ENCODE measurements around the gene PLAC9. TPM values are rescaled to one million over a fixed set of nuclear protein-coding genes. Genes with fewer than 3 reads are reported as not detected.

The PLAC9 gene
- total RNA-seq, 4 donors from 2014 or later = 4.0 to 12.4 (median 8.9) TPM

DNA sequence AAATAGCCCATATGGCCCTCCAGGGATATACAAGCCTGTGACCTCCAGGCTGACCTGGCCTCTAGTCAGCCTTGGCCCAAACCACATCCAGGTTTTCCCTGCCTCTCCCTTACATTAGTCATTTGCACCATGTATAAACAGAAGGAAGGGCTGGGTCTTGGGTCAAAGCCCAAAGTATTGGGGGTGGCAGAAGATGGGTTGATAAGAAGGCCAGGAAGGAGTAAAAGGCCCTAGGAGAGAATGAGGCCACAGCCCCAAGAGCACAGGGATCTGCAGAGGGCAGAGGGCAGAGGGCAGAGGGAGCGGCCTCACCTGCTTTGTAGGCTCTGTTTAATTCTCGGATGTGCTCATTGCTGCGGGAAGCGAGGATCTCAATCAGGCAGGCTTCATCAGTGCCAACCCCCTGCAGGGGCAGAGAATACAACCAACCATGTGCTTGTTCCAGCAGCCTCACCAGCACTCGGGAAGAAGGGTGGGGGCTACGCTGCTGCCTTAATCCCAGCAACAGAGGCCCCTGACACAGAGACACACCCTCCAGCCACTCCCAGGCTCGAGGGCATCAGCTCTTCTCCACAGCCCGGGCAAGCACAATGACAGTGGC lies 31.3 kb downstream of the PLAC9 start:
- TF ChIP-seq POLR2A (IDR thresholded peaks at IDR 0.05) = no peak
- TF ChIP-seq CTCF (IDR thresholded peaks at IDR 0.05) = no peak
- no peaks in the 10 kb centered on the region for H3K9me3 ChIP-seq
- peak overlapping the region in 3 of 4 donors; percentile 26 to 82 (median 68) for H3K27ac ChIP-seq
- no peak overlapping the region for H3K4me3 ChIP-seq
- no peaks in the 10 kb centered on the region for H3K27me3 ChIP-seq
- DNase-seq = peak in 2 of 3 donors; percentile 78 to 79
- H3K4me1 ChIP-seq = peaks cover 0 to 31% (median 10%) of the 10 kb centered on the region in 4 donors
- peaks cover 0 to 90% (median 3%) of the 10 kb centered on the region in 3 donors for H3K36me3 ChIP-seq

- TF ChIP-seq CTCF (IDR thresholded peaks at IDR 0.05) (no peak), POLR2A (IDR thresholded peaks at IDR 0.05) (no peak)
- peaks cover 0 to 90% (median 3%) of the 10 kb centered on the region in 3 donors for H3K36me3 ChIP-seq
- peak overlapping the region in 3 of 4 donors; percentile 26 to 82 (median 68) for H3K27ac ChIP-seq
- H3K4me1 ChIP-seq = peaks cover 0 to 24% (median 10%) of the 10 kb centered on the region in 4 donors
- no peak overlapping the region for H3K4me3 ChIP-seq
- DNase-seq = no peak
- H3K27me3 ChIP-seq = no peaks in the 10 kb centered on the region
- H3K9me3 ChIP-seq = no peaks in the 10 kb centered on the region
These were observed 32.1 kb downstream of the PLAC9 start for GRCh38 chr10:80164596-80164995.

DNA sequence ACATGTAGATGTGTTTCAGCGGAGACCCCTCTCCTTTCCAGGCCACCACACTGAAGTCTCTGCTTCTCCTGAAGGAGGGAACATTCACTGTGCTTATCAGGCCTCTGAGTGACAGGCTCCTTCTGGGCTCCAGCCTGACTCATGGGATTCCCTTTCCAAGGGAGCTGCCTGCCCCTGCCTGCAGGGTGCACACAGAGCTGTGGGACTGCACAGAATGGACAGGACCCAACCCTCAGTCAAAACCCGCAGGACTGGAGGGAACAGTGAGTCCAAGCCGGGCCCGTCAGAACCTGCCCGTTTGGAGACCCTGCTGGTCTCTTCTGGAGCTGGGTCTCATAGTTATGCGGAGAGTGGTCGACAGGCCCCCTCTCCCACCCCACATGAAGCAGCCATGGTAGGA lies 32.6 kb downstream of the PLAC9 start:
- peak in 1 of 3 donors; percentile 46 for DNase-seq
- peaks cover 0 to 24% (median 10%) of the 10 kb centered on the region in 4 donors for H3K4me1 ChIP-seq
- TF ChIP-seq POLR2A (IDR thresholded peaks at IDR 0.05) = no peak
- no peak for TF ChIP-seq CTCF (IDR thresholded peaks at IDR 0.05)
- H3K27me3 ChIP-seq = no peaks in the 10 kb centered on the region
- H3K4me3 ChIP-seq = no peak overlapping the region
- peaks cover 0 to 86% (median 3%) of the 10 kb centered on the region in 3 donors for H3K36me3 ChIP-seq
- peak overlapping the region in 3 of 4 donors; percentile 26 to 82 (median 68) for H3K27ac ChIP-seq
- H3K9me3 ChIP-seq = no peaks in the 10 kb centered on the region

GRCh38 chr10:80166581-80167470 lies 34.3 kb downstream of the PLAC9 start:
- Histone ChIP-seq H3K4me1 (peaks cover 0 to 24% (median 10%) of the 10 kb centered on the region in 4 donors), H3K36me3 (peaks cover 0 to 83% (median 3%) of the 10 kb centered on the region in 3 donors), H3K27me3 (no peaks in the 10 kb centered on the region), H3K4me3 (no peak overlapping the region), H3K9me3 (no peaks in the 10 kb centered on the region), H3K27ac (peak overlapping the region in 2 of 4 donors; percentile 2 to 37)
- peak in 1 of 3 donors; percentile 43 for DNase-seq
- TF ChIP-seq CTCF (IDR thresholded peaks at IDR 0.05) (no peak), POLR2A (IDR thresholded peaks at IDR 0.05) (no peak)

DNA sequence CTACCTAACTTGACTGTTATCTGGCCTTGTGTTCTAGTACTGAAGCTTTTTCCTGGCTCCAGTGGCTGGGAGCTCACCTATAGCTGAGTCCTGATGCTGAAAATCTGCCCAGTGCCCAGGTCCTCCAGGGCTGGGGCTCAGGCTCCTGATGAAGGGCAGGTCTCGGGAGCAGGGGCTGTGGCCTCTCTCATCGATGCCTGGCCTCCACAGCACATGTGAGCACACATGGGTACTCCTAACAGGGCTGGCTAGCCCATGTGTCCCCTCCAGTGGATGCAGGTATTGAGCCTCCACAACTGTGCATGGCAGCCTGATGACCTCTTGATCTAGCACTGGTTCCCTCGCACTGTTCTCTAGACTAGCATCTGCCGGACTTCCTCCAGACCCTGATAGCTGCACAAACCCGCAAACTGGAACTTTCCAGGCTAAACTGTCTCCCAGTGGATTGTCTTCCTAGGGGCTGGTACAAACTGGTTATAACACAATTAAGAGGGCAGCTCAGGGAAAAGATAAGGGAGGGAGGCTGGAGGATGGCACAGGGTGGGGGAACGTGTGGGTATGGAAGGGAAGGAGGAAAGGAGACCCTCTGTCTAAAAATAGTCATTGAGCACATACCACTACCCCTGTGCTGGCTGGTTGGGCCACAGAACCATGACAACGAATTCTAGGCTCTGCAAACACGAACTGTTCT lies 35.1 kb downstream of the PLAC9 start:
- Histone ChIP-seq H3K36me3 (peaks cover 0 to 83% (median 3%) of the 10 kb centered on the region in 3 donors), H3K27me3 (no peaks in the 10 kb centered on the region), H3K4me1 (peaks cover 0 to 25% (median 10%) of the 10 kb centered on the region in 4 donors)

More for the DNA sequence above, 35.1 kb downstream of the PLAC9 start:
- no peaks in the 10 kb centered on the region for H3K9me3 ChIP-seq
- H3K4me3 ChIP-seq = no peak overlapping the region
- peak in 1 of 3 donors; percentile 41 for DNase-seq
- H3K27ac ChIP-seq = no peak overlapping the region
- no peak for TF ChIP-seq POLR2A (IDR thresholded peaks at IDR 0.05)
- no peak for TF ChIP-seq CTCF (IDR thresholded peaks at IDR 0.05)

Measured in Peyer's patch (tissue), 4 donors.